Body of pancreas (tissue), 4 donors: Measurements from ENCODE around the gene CMSS1. TPM values are rescaled to one million over a fixed set of nuclear protein-coding genes. Genes with fewer than 3 reads are reported as not detected.
A peak's percentile ranks its signal among the peaks of the same experiment; 100 is the strongest.

ENCODE experiments used
- ATAC-seq: fragments of 150-250 bp; one replicate; pipeline ENCODE4 v1.9.1; 2016
- DNase-seq, 4 donors: peaks; one replicate each; pipeline ENCODE4 v3.0.0-alpha.2; 2019
- H3K27ac ChIP-seq, 4 donors: fragments of 200-600 bp; sonication (generic); 1 replicate in 3 of 4; 2 replicates in 1 of 4; pipeline versions ENCODE4 v1.5.1 to v1.6.1; 2016 to 2019; ENCODE audit warnings: mild to moderate bottlenecking in 1 of 4, mixed read lengths in 1 of 4, moderate library complexity in 1 of 4
- H3K27me3 ChIP-seq, 2 donors: fragments of 200-600 bp; sonication (generic); one replicate each; pipeline ENCODE4 v1.6.0; 2016; ENCODE audit warnings: mild to moderate bottlenecking in 1 of 2
- H3K36me3 ChIP-seq, 2 donors: fragments of 200-600 bp; sonication (generic); replicated peaks in 1 of 2; 2 replicates each; pipeline ENCODE4 v1.5.1; 2016; ENCODE audit warnings: low read depth in 2 of 2; ENCODE audit not compliant: insufficient read depth in 1 of 2
- H3K4me1 ChIP-seq: fragments of 200-600 bp; sonication (generic); one replicate; pipeline ENCODE4 v1.6.0; 2016
- H3K4me3 ChIP-seq, 2 donors: fragments of 200-600 bp; sonication (generic); 1 replicate in 1 of 2; 2 replicates in 1 of 2; pipeline ENCODE4 v1.5.1; 2016 to 2019
- H3K9me3 ChIP-seq, 3 donors: fragments of 200-600 bp; sonication (generic); 1 replicate in 2 of 3; 2 replicates in 1 of 3; pipeline ENCODE4 v1.5.1; 2016
- POLR2A ChIP-seq, 3 donors: fragments of 450-650 bp; IDR thresholded peaks; one replicate each; pipeline ENCODE4 v1.6.1; 2016; ENCODE audit warnings: antibody characterized with exemption in 3 of 3, mild to moderate bottlenecking in 2 of 3
- WGBS, 2 donors: methylation state at CpG; one replicate each; pipeline ENCODE4 v1.1.5; 2017; 5-methylcytosine and 5-hydroxymethylcytosine counted together
- intact Hi-C: fragments of 100-400 bp; cut with DNase I; formaldehyde crosslinking; loops from one replicate; pipeline ENCODE4 v1.15.1; 2023
- total RNA-seq, 2 donors: library from RNA; depleted of rRNA; stranded (reverse); fragments of >200 nt; gene quantifications; one replicate each; pipeline ENCODE4 v1.1.0, GENCODE V29; 2016
- TF ChIP-seq, protein P1 (sequence below), 7 experiments: fragments of 450-650 bp in 4 of 7; fragments of 200-600 bp in 3 of 7; sonication (generic) in 3 of 7; IDR thresholded peaks; one replicate each; pipeline ENCODE4 v1.5.1; 2016 to 2019; ENCODE audit warnings: antibody characterized with exemption in 7 of 7

Gene CMSS1
- total RNA-seq, 2 donors from 2014 or later: 3.9 to 21.4 TPM

DNA sequence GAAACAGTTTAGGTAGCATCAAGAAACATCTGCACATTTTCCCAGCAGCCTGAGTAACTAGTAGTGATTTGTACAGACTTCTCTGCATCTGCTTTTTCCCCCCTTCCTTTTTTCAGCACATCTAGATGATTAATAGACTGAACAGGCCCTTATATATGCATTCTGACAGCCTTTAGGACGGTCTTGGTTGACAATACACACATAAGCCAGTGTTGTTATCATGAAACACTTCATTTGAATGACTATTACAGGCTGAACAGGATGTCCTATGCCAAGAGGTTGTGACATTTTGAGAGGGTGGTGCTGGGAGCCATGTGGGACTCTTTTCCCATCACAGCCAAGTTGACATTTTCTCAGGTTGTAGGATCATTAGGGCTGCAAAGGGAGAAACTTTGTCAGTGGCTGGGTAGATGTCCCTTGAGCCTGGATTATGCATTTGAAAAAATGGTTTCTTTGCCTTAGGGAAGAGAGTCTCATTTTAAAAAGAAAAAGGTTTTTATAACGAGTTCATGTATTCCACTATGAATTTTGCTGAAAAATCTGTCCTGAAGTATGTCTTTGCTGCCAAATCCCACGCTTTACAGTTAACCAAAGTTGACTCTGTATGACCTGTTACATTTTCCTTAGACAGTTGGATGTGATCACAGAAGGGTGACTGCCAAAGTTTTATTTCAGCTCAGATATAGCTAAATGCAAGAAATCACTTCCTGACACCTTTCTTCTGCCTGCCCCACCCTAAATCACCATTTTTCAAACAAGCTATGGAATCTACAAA lies 223.0 kb downstream of the CMSS1 start:
- Histone ChIP-seq H3K4me3 (no peak overlapping the region), H3K9me3 (no peaks in the 10 kb centered on the region), H3K27me3 (no peaks in the 10 kb centered on the region), H3K36me3 (no peaks in the 10 kb centered on the region), H3K27ac (peak overlapping the region; percentile 50 to 81 (median 74)), H3K4me1 (peaks cover 34% of the 10 kb centered on the region)
- DNase-seq: peak in 1 of 4 donors; percentile 22
- intact Hi-C loops: no loop called here
- 54 to 67% methylated on average over 3 of the region's 3 CpGs for WGBS, 2 donors
- ATAC-seq: peak; percentile 33
- no peak for TF ChIP-seq POLR2A (IDR thresholded peaks at IDR 0.05)
- TF ChIP-seq, protein P1, sequence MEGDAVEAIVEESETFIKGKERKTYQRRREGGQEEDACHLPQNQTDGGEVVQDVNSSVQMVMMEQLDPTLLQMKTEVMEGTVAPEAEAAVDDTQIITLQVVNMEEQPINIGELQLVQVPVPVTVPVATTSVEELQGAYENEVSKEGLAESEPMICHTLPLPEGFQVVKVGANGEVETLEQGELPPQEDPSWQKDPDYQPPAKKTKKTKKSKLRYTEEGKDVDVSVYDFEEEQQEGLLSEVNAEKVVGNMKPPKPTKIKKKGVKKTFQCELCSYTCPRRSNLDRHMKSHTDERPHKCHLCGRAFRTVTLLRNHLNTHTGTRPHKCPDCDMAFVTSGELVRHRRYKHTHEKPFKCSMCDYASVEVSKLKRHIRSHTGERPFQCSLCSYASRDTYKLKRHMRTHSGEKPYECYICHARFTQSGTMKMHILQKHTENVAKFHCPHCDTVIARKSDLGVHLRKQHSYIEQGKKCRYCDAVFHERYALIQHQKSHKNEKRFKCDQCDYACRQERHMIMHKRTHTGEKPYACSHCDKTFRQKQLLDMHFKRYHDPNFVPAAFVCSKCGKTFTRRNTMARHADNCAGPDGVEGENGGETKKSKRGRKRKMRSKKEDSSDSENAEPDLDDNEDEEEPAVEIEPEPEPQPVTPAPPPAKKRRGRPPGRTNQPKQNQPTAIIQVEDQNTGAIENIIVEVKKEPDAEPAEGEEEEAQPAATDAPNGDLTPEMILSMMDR (IDR thresholded peaks at IDR 0.05): no peak

DNA sequence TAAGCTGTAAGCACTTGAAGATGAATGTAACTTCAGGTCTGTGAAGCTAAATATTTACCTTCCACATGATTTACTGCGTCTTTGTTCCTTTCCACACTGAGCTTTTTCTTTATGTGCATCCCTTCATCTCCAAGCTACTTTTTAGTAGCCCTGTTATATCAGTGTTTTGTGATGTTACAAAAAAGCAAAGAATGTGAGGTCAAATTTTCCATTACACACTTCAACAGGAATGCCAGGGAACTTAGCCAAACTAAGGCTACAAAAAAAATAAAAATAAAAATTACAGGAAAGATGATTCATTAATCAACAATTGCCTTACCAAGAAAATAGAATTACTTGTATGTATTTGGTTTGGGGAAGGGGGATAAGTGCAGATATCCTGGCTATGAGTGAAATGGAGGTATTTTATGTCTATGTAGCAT lies 223.7 kb downstream of the CMSS1 start:
- no peak for DNase-seq
- intact Hi-C loops: no loop called here
- H3K4me3 ChIP-seq: no peak overlapping the region
- H3K9me3 ChIP-seq: no peaks in the 10 kb centered on the region
- peak overlapping the region; percentile 50 to 81 (median 74) for H3K27ac ChIP-seq
- peak in 2 of 3 donors; percentile 32 to 34 for TF ChIP-seq POLR2A (IDR thresholded peaks at IDR 0.05)
- TF ChIP-seq, protein P1 (IDR thresholded peaks at IDR 0.05): no peak
- no peaks in the 10 kb centered on the region for H3K36me3 ChIP-seq
- peak; percentile 85 for ATAC-seq
- no peaks in the 10 kb centered on the region for H3K27me3 ChIP-seq
- 55 to 77% methylated on average over 1 of the region's 1 CpG for WGBS, 2 donors
- H3K4me1 ChIP-seq: peaks cover 39% of the 10 kb centered on the region

DNA sequence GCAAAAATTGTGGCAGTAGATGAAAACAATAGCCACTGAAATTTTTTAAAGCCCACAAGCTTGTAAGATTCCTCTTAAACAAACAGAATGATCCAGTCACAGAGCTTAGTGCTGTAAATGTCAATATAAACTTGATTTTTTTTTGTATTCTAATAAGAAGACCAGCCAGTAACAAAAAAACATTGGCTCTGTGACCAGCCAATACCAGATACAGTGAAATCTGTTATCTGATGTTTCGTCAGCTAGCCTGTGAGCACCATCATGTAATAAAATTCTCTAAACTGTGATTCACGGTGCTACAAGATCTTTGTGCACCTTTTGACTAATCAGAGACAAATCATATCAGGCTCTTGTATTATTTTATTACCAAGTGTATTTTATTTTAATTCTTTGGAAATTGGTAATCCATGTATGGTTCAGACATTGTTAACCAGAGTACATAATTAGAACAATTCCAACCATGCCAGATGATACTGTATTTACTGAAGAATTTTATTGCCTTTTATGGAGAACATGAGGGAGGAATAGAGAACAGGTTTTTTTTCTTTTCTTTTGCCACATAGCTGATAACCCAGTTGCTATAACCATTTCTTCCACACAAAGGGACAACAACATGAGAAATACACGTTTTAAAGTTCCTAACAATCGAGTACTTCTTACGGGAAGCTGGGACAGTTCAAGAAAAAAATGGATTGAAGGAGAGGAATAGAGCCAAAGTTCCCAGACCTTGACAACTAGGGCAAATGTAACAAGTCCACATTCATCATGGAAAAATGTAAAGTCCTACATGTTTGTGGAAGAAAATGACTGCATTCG lies 224.7 kb downstream of the CMSS1 start:
- H3K36me3 ChIP-seq: no peaks in the 10 kb centered on the region
- peak in 1 of 4 donors; percentile 40 for DNase-seq
- ATAC-seq: peak; percentile 69
- intact Hi-C loops: no loop called here
- 57 to 68% methylated on average over 6 of the region's 6 CpGs for WGBS, 2 donors
- no peak overlapping the region for H3K4me3 ChIP-seq
- H3K9me3 ChIP-seq: no peaks in the 10 kb centered on the region
- H3K4me1 ChIP-seq: peaks cover 47% of the 10 kb centered on the region
- peak overlapping the region; percentile 18 to 81 (median 74) for H3K27ac ChIP-seq
- TF ChIP-seq POLR2A (IDR thresholded peaks at IDR 0.05): no peak
- TF ChIP-seq, protein P1 (IDR thresholded peaks at IDR 0.05): no peak
- H3K27me3 ChIP-seq: no peaks in the 10 kb centered on the region

DNA sequence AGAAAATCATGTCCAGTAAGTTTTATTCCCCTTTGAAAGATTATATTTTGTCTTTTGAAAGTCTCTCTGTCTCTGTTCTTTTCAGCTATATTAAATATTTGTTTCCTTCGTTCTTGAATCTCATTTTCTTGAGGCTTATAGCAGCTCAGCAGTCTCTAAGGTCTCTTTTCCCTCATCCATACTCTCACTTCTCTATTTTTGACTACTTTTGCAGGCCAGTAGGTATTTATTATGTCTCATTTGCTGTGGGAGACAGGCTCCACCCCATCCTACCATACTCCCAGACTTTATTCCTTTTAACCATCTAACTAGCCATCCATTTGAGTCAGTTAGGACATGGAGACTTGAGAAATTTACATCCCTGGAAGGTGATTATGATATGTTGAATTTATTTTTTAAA lies 225.6 kb downstream of the CMSS1 start:
- Histone ChIP-seq H3K9me3 (no peaks in the 10 kb centered on the region), H3K36me3 (no peaks in the 10 kb centered on the region), H3K4me1 (peaks cover 55% of the 10 kb centered on the region), H3K27ac (peak overlapping the region in 3 of 4 donors; percentile 73 to 81 (median 76)), H3K27me3 (no peaks in the 10 kb centered on the region), H3K4me3 (no peak overlapping the region)
- DNase-seq (no peak), ATAC-seq (no peak)
- TF ChIP-seq, protein P1 (IDR thresholded peaks at IDR 0.05): no peak
- no peak for TF ChIP-seq POLR2A (IDR thresholded peaks at IDR 0.05)
- WGBS, 2 donors: 81 to 82% methylated on average over 1 of the region's 1 CpG
- intact Hi-C loops: no loop called here
